HepG2 (cell line): Measurements from ENCODE around the gene PTGIS. TPM values are rescaled to one million over a fixed set of nuclear protein-coding genes. Genes with fewer than 3 reads are reported as not detected.

ENCODE experiments used
- ATAC-seq: fragments of 200-7000 bp; cut with Tn5 transposase; 3 replicates; pipeline ENCODE4 v1.9.1; 2020; ENCODE audit warnings: mild to moderate bottlenecking, moderate library complexity
- BruUV-seq: library from RNA; stranded (reverse); fragments of 400-500 nt; replicated peaks from 2 replicates; lab custom pipeline; 2021; lab: Mats Ljungman, UMichigan
- CTCF ChIA-PET: fragments of 300-600 bp; formaldehyde crosslinking; extraction: SDS; loops from one replicate; lab custom pipeline; 2021; ENCODE audit warnings: low total read pairs, inconsistent platforms, low intra/inter-chr PET ratio; lab: Yijun Ruan, JAX
- POLR2A ChIA-PET: fragments of 350-600 bp; sonication (Branson Sonifier 250); formaldehyde crosslinking; loops from one replicate; lab custom pipeline; 2020; ENCODE audit warnings: antibody characterized with exemption, inconsistent platforms; lab: Yijun Ruan, JAX
- DNase-seq: peaks from one replicate; pipeline ENCODE4 v3.0.0-alpha.2; 2015; ENCODE audit warnings: low spot score
- FAIRE-seq: peaks from 3 replicates; lab custom pipeline; 2011; peaks lifted over from hg19 to GRCh38; lab: Jason Lieb, UNC
- H2AFZ ChIP-seq: one replicate; pipeline ENCODE4 v1.6.1; 2011; ENCODE audit warnings: low read length, inconsistent platforms
- H3K27ac ChIP-seq: fragments of 300-600 bp; 3 replicates; pipeline ENCODE4 v1.8.0; 2011; ENCODE audit warnings: mixed run types, mild to moderate bottlenecking, mixed read lengths, low read length, inconsistent platforms; ENCODE audit not compliant: insufficient read depth; ENCODE audit errors: extremely low read length
- H3K27me3 ChIP-seq, 2 experiments: fragments of 200-600 bp in 1 of 2; 2 replicates in 1 of 2; 3 replicates in 1 of 2; pipeline versions ENCODE4 v1.6.0 to v1.8.0; 2011; ENCODE audit warnings: low read length in 2 of 2, mild to moderate bottlenecking in 2 of 2, moderate library complexity in 2 of 2, inconsistent platforms in 1 of 2; ENCODE audit not compliant: insufficient read depth in 2 of 2, control insufficient read depth in 1 of 2
- H3K36me3 ChIP-seq, 2 experiments: fragments of 200-600 bp in 1 of 2; replicated peaks in 1 of 2; 2 replicates in 1 of 2; 3 replicates in 1 of 2; pipeline versions ENCODE4 v1.5.1 to v1.8.0; 2011; ENCODE audit warnings: low read length in 2 of 2, inconsistent platforms in 1 of 2; ENCODE audit not compliant: insufficient read depth in 2 of 2, control insufficient read depth in 1 of 2
- H3K4me1 ChIP-seq: 2 replicates; pipeline ENCODE4 v1.5.1; 2012; ENCODE audit warnings: low read length, inconsistent platforms; ENCODE audit not compliant: insufficient read depth
- H3K4me2 ChIP-seq: 2 replicates; pipeline ENCODE4 v1.6.0; 2011; ENCODE audit warnings: low read depth, low read length, inconsistent platforms
- H3K4me3 ChIP-seq, 3 experiments: fragments of 200-600 bp in 1 of 3; sonication (generic), shearing (Covaris generic) in 1 of 3; replicated peaks in 1 of 3; 2 replicates each; pipeline ENCODE4 v1.5.1; 2011 to 2016; ENCODE audit warnings: low read length in 3 of 3, inconsistent platforms in 2 of 3, low read depth in 2 of 3, mild to moderate bottlenecking in 2 of 3, control low read depth in 1 of 3, mixed read lengths in 1 of 3; ENCODE audit not compliant: insufficient read depth in 1 of 3
- H3K79me2 ChIP-seq: one replicate; pipeline ENCODE4 v1.6.1; 2011; ENCODE audit warnings: low read length, inconsistent platforms; ENCODE audit not compliant: insufficient read depth
- H3K9ac ChIP-seq: 2 replicates; pipeline ENCODE4 v1.6.0; 2011; ENCODE audit warnings: mild to moderate bottlenecking, low read depth, low read length, inconsistent platforms; ENCODE audit not compliant: insufficient read depth
- H3K9me3 ChIP-seq: 2 replicates; pipeline ENCODE4 v1.5.1; 2012; ENCODE audit warnings: mild to moderate bottlenecking, low read length
- H4K20me1 ChIP-seq: 2 replicates; pipeline ENCODE4 v1.6.0; 2011; ENCODE audit warnings: inconsistent platforms, mild to moderate bottlenecking, low read length, moderate library complexity; ENCODE audit not compliant: insufficient read depth
- ATF1 ChIP-seq: IDR thresholded peaks from 2 replicates; pipeline ENCODE4 v1.6.1; 2016; ENCODE audit warnings: mild to moderate bottlenecking, control low read depth
- BRD4 ChIP-seq: sonication (generic); formaldehyde crosslinking; IDR thresholded peaks from 2 replicates; pipeline ENCODE4 v1.4.0; 2020; ENCODE audit warnings: missing genetic modification reagents
- CREBL2 ChIP-seq: sonication (generic); formaldehyde crosslinking; IDR thresholded peaks from 2 replicates; pipeline ENCODE4 v1.8.1; 2023; ENCODE audit warnings: missing genetic modification reagents, mild to moderate bottlenecking, borderline replicate concordance
- DDIT3 ChIP-seq: sonication (generic); formaldehyde crosslinking; IDR thresholded peaks from 2 replicates; pipeline ENCODE4 v1.4.0; 2020; ENCODE audit warnings: mild to moderate bottlenecking, missing genetic modification reagents
- HDAC1 ChIP-seq: sonication (generic); formaldehyde crosslinking; IDR thresholded peaks from 2 replicates; pipeline ENCODE4 v1.5.1; 2020; ENCODE audit warnings: mild to moderate bottlenecking, missing genetic modification reagents
- SOX5 ChIP-seq: IDR thresholded peaks from 2 replicates; pipeline ENCODE4 v1.6.1; 2016; ENCODE audit warnings: borderline replicate concordance
- SPEN ChIP-seq: sonication (generic); formaldehyde crosslinking; IDR thresholded peaks from 2 replicates; pipeline ENCODE4 v1.5.1; 2020; ENCODE audit warnings: low read depth, mild to moderate bottlenecking, missing genetic modification reagents
- ZBTB40 ChIP-seq, 2 experiments: fragments of 450-650 bp in 1 of 2; sonication (generic) in 1 of 2; formaldehyde crosslinking in 1 of 2; IDR thresholded peaks; 2 replicates each; pipeline versions ENCODE4 v1.6.1 to v1.8.0; 2016 to 2022; ENCODE audit warnings: antibody characterized with exemption in 1 of 2, mild to moderate bottlenecking in 1 of 2, missing genetic modification reagents in 1 of 2
- ZNF225 ChIP-seq: sonication (generic); formaldehyde crosslinking; IDR thresholded peaks from 2 replicates; pipeline ENCODE4 v1.4.0; 2020; ENCODE audit warnings: mild to moderate bottlenecking, missing genetic modification reagents
- ZNF335 ChIP-seq: sonication (generic); formaldehyde crosslinking; IDR thresholded peaks from 2 replicates; pipeline ENCODE4 v1.4.0; 2020; ENCODE audit warnings: missing genetic modification reagents
- ZNF615 ChIP-seq: sonication (generic); formaldehyde crosslinking; IDR thresholded peaks from 2 replicates; pipeline ENCODE4 v1.5.0; 2020; ENCODE audit warnings: mild to moderate bottlenecking, missing genetic modification reagents, borderline replicate concordance
- WGBS: methylation state at CpG from one replicate; pipeline ENCODE4 v1.1.6; 2017; ENCODE audit warnings: low lambda C conversion rate; 5-methylcytosine and 5-hydroxymethylcytosine counted together
- in situ Hi-C: cut with HindIII; loops from 2 replicates; pipeline ENCODE4 v1.10.0; 2017; ENCODE audit warnings: low pct_unique_long_range_greater_than_20kb; ENCODE audit not compliant: extremely low pct_ligation_motif_present
- intact Hi-C: fragments of 100-400 bp; cut with micrococcal nuclease; formaldehyde crosslinking; loops from one replicate; pipeline ENCODE4 v1.10.0; 2022; ENCODE audit not compliant: unreplicated experiment
- polyA plus RNA-seq, 8 experiments: library from polyadenylated mRNA; depleted of rRNA in 3 of 8; stranded (reverse) in 7 of 8; unstranded in 1 of 8; fragments of >200 nt; fragmentation: Illumina TruSeq in 4 of 8; extraction: Trizol in 4 of 8; gene quantifications; 2 replicates each; pipeline versions ENCODE4 v1.2.1 to v1.2.3, GENCODE V29; 2011 to 2016; ENCODE audit warnings: low read depth in 4 of 8, missing spikeins in 1 of 8, mixed read lengths in 1 of 8; ENCODE audit not compliant: insufficient read depth in 1 of 8
- total RNA-seq, 5 experiments: library from RNA; depleted of rRNA; stranded (reverse); fragments of >200 nt; fragmentation: Illumina TruSeq; extraction: Trizol; gene quantifications; 2 replicates each; pipeline ENCODE4 v1.2.3, GENCODE V29; 2016; ENCODE audit warnings: low read depth in 1 of 5
- TF ChIP-seq, protein P1 (sequence below): sonication (generic); formaldehyde crosslinking; IDR thresholded peaks from 2 replicates; pipeline ENCODE4 v1.4.0; 2020; ENCODE audit warnings: missing genetic modification reagents
- TF ChIP-seq, protein P2 (sequence below): IDR thresholded peaks from 2 replicates; pipeline ENCODE4 v1.6.1; 2016; ENCODE audit warnings: control low read depth

The PTGIS gene
- total and polyA plus RNA-seq, 2 of the 13 experiments (the other 11 are each of a cell fraction or from before 2014, with no cell fraction given): not detected

- WGBS: 3% methylated on average over 5 of the region's 5 CpGs
- no peak overlapping the region for H2AFZ ChIP-seq
- TF ChIP-seq DDIT3 (CRISPR knock-in tag) (no peak), ZBTB40 (IDR thresholded peaks at IDR 0.05) (no peak), ZBTB40 (CRISPR knock-in tag; IDR thresholded peaks at IDR 0.05) (no peak), CREBL2 (CRISPR knock-in tag) (no peak), ZNF335 (CRISPR knock-in tag) (no peak), ZNF615 (no peak), HDAC1 (CRISPR knock-in tag) (no peak), SPEN (CRISPR knock-in tag) (no peak), ATF1 (CRISPR knock-in tag) (no peak), BRD4 (no peak), SOX5 (CRISPR knock-in tag) (no peak), ZNF225 (CRISPR knock-in tag) (no peak)
- TF ChIP-seq, protein P1, sequence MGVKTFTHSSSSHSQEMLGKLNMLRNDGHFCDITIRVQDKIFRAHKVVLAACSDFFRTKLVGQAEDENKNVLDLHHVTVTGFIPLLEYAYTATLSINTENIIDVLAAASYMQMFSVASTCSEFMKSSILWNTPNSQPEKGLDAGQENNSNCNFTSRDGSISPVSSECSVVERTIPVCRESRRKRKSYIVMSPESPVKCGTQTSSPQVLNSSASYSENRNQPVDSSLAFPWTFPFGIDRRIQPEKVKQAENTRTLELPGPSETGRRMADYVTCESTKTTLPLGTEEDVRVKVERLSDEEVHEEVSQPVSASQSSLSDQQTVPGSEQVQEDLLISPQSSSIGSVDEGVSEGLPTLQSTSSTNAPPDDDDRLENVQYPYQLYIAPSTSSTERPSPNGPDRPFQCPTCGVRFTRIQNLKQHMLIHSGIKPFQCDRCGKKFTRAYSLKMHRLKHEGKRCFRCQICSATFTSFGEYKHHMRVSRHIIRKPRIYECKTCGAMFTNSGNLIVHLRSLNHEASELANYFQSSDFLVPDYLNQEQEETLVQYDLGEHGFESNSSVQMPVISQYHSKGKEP: no peak
- TF ChIP-seq, protein P2, sequence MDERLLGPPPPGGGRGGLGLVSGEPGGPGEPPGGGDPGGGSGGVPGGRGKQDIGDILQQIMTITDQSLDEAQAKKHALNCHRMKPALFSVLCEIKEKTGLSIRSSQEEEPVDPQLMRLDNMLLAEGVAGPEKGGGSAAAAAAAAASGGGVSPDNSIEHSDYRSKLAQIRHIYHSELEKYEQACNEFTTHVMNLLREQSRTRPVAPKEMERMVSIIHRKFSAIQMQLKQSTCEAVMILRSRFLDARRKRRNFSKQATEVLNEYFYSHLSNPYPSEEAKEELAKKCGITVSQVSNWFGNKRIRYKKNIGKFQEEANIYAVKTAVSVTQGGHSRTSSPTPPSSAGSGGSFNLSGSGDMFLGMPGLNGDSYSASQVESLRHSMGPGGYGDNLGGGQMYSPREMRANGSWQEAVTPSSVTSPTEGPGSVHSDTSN (CRISPR knock-in tag): no peak
- no peak overlapping the region for H3K9ac ChIP-seq
- CTCF ChIA-PET: no interaction called here
- H3K27me3 ChIP-seq: peaks cover 4 to 13% of the 10 kb centered on the region in 2 experiments; a peak in 3 of 5 replicates
- no peaks in the 10 kb centered on the region for H3K9me3 ChIP-seq
- in situ Hi-C loops (no loop called here), intact Hi-C loops (no loop called here)
- H3K4me2 ChIP-seq: no peak overlapping the region
- no peaks in the 10 kb centered on the region for H3K79me2 ChIP-seq
- H3K27ac ChIP-seq: no peak overlapping the region
- H3K4me3 ChIP-seq: no peak overlapping the region
- peaks cover 13% of the 10 kb centered on the region for H3K4me1 ChIP-seq
- H4K20me1 ChIP-seq: no peaks in the 10 kb centered on the region
- POLR2A ChIA-PET: no interaction called here
- DNase-seq: no peak
- no peaks in the 10 kb centered on the region for H3K36me3 ChIP-seq
- no peak for FAIRE-seq
- no peak for ATAC-seq
- no TSS peak for BruUV-seq
Observed at GRCh38 chr20:49471397-49471796, 96.5 kb downstream of the PTGIS start.
